Neural cell (in vitro differentiated cells): ENCODE results near the gene PKP2. TPM values are rescaled to one million over a fixed set of nuclear protein-coding genes. Genes with fewer than 3 reads are reported as not detected.

ENCODE experiments used
- H2AFZ ChIP-seq: fragments of 200-600, 300-800 bp; sonication (generic), shearing (Covaris generic); 2 replicates; pipeline ENCODE4 v1.6.0; 2014; ENCODE audit warnings: low read depth, mild to moderate bottlenecking, antibody characterized with exemption, low read length, moderate library complexity
- H3F3A ChIP-seq: fragments of 200-600 bp; shearing (Covaris generic); 2 replicates; pipeline ENCODE4 v1.6.1; 2016; ENCODE audit warnings: mild to moderate bottlenecking, moderate library complexity, mixed read lengths, antibody characterized with exemption, low read length; ENCODE audit not compliant: insufficient read depth, poor library complexity, severe bottlenecking
- H3K27ac ChIP-seq: fragments of 200-600, 300-800 bp; sonication (generic), shearing (Covaris generic); 2 replicates; pipeline ENCODE4 v1.5.1; 2014; ENCODE audit warnings: mild to moderate bottlenecking, low read length, moderate library complexity
- H3K27me3 ChIP-seq: fragments of 300-800, 200-600 bp; sonication (generic), shearing (Covaris generic); 2 replicates; pipeline ENCODE4 v1.6.0; 2014; ENCODE audit warnings: mild to moderate bottlenecking, low read depth, low read length, moderate library complexity; ENCODE audit not compliant: insufficient read depth
- H3K36me3 ChIP-seq: fragments of 300-800, 200-600 bp; sonication (generic), shearing (Covaris generic); 2 replicates; pipeline ENCODE4 v1.5.1; 2014; ENCODE audit warnings: mild to moderate bottlenecking, antibody characterized with exemption, low read length, moderate library complexity; ENCODE audit not compliant: insufficient read depth
- H3K4me2 ChIP-seq: fragments of 300-800, 200-600 bp; sonication (generic), shearing (Covaris generic); 2 replicates; pipeline ENCODE4 v1.6.0; 2014; ENCODE audit warnings: mild to moderate bottlenecking, low read length
- H3K4me3 ChIP-seq: fragments of 300-800, 200-600 bp; sonication (generic), shearing (Covaris generic); 2 replicates; pipeline ENCODE4 v1.5.1; 2014; ENCODE audit warnings: mild to moderate bottlenecking, low read length, moderate library complexity
- H3K79me2 ChIP-seq: fragments of 200-600 bp; shearing (Covaris generic); replicated peaks from 2 replicates; pipeline ENCODE4 v1.6.0; 2014; ENCODE audit warnings: mild to moderate bottlenecking, low read length, moderate library complexity; ENCODE audit not compliant: insufficient read depth
- H3K9ac ChIP-seq: fragments of 300-800, 200-600 bp; sonication (generic), shearing (Covaris generic); 2 replicates; pipeline ENCODE4 v1.6.1; 2016; ENCODE audit warnings: mild to moderate bottlenecking, low read length, mixed read lengths
- H3K9me2 ChIP-seq: fragments of 200-600 bp; shearing (Covaris generic); 2 replicates; pipeline ENCODE4 v1.6.1; 2016; ENCODE audit warnings: mild to moderate bottlenecking, low read length, mixed read lengths; ENCODE audit not compliant: insufficient read depth
- H3K9me3 ChIP-seq: fragments of 200-600, 300-800 bp; sonication (generic), shearing (Covaris generic); 2 replicates; pipeline ENCODE4 v1.6.1; 2016; ENCODE audit warnings: mild to moderate bottlenecking, mixed run types, low read length, moderate library complexity, mixed read lengths
- H4K20me1 ChIP-seq: fragments of 200-600 bp; shearing (Covaris generic); 2 replicates; pipeline ENCODE4 v1.6.1; 2016; ENCODE audit warnings: mild to moderate bottlenecking, mixed run types; ENCODE audit not compliant: insufficient read depth
- EP300 ChIP-seq: fragments of 450-650 bp; conservative IDR thresholded peaks from 2 replicates; pipeline ENCODE4 v1.6.1; 2014; ENCODE audit warnings: antibody characterized with exemption, mild to moderate bottlenecking, moderate library complexity; ENCODE audit not compliant: poor library complexity, severe bottlenecking
- EZH2 ChIP-seq: fragments of 200-600, 300-800 bp; shearing (Covaris generic), sonication (generic); IDR thresholded peaks from 2 replicates; pipeline ENCODE4 v1.6.1; 2014; ENCODE audit warnings: antibody characterized with exemption, low read length, borderline replicate concordance, mild to moderate bottlenecking; ENCODE audit not compliant: insufficient read depth, poor library complexity, severe bottlenecking
- MXI1 ChIP-seq: fragments of 450-650 bp; conservative IDR thresholded peaks from 2 replicates; pipeline ENCODE4 v1.6.1; 2014; ENCODE audit warnings: antibody characterized with exemption, mild to moderate bottlenecking; ENCODE audit not compliant: poor library complexity, severe bottlenecking
- POLR2AphosphoS5 ChIP-seq: IDR thresholded peaks from 2 replicates; pipeline ENCODE4 v1.6.1; 2012
- RAD21 ChIP-seq: fragments of 450-650 bp; conservative IDR thresholded peaks from 2 replicates; pipeline ENCODE4 v1.6.1; 2014; ENCODE audit warnings: antibody characterized with exemption, mild to moderate bottlenecking, moderate library complexity
- SMC3 ChIP-seq: fragments of 450-650 bp; conservative IDR thresholded peaks from 2 replicates; pipeline ENCODE4 v1.6.1; 2014; ENCODE audit warnings: antibody characterized with exemption, mild to moderate bottlenecking, moderate library complexity; ENCODE audit not compliant: poor library complexity
- TAF1 ChIP-seq: IDR thresholded peaks from 2 replicates; pipeline ENCODE4 v1.6.1; 2012; ENCODE audit warnings: low read depth
- polyA plus RNA-seq: library from polyadenylated mRNA; depleted of rRNA; stranded (reverse); fragments of >200 nt; gene quantifications from 2 replicates; pipeline ENCODE4 v1.2.3, GENCODE V29; 2014
- TF ChIP-seq, protein P1 (sequence below): fragments of 450-650 bp; IDR thresholded peaks from 2 replicates; pipeline ENCODE4 v1.5.1; 2014; ENCODE audit warnings: antibody characterized with exemption, mild to moderate bottlenecking, moderate library complexity; ENCODE audit not compliant: poor library complexity, severe bottlenecking
- TF ChIP-seq, protein P2 (sequence below): IDR thresholded peaks from 2 replicates; pipeline ENCODE4 v1.6.1; 2012; ENCODE audit warnings: borderline replicate concordance

PKP2 gene
- polyA plus RNA-seq, 1 donor from 2014 or later = 4.0 TPM

DNA sequence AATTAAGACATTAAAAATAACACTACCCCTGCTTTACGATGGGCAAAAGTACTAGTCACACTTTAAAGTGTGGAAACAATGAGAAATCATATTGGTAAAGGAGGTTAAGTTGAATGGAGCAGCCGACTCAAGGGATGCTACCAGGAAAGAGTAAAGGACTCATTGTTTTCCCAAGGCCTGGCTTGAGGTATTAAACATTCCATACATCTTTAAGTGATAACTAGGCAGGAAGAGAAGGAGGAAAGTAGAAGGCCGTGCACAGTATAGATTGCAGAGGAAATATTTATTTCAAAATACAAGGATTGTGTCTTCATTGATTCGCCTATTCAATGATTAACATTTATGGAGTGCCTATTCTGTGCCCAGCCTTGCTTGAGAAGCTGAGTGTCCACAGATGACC, 120.3 kb downstream of the PKP2 start:
- H3K9ac ChIP-seq = no peak overlapping the region

DNA sequence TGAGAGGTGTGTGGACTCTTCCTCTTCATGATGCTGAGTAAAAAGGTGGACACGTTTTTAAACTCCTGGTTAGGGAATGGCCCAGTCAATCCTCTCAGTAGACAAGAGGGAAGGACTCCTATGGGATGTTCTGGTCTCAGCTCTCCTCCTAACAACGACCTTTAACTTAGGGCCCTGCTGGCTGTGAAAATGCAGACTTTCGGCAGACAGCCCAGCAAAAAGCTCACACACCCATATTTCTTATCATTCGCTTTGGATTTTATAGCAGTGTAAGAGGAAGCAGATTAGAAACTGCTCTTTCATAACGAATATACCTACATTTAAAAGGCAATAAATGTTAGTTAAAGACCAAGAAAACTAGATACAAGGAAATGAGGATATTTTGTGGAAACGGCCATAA, 122.9 kb downstream of the PKP2 start:
- Histone ChIP-seq H3K4me2 (no peak overlapping the region), H3K27ac (no peak overlapping the region), H3F3A (no peaks in the 10 kb centered on the region), H3K4me3 (no peak overlapping the region), H3K9me3 (no peaks in the 10 kb centered on the region), H4K20me1 (no peaks in the 10 kb centered on the region), H3K36me3 (no peaks in the 10 kb centered on the region), H3K27me3 (no peaks in the 10 kb centered on the region), H3K9ac (no peak overlapping the region), H3K9me2 (no peaks in the 10 kb centered on the region), H3K79me2 (no peaks in the 10 kb centered on the region), H2AFZ (no peak overlapping the region)
- TF ChIP-seq EP300 = no peak

More for the DNA sequence above, 120.3 kb downstream of the PKP2 start:
- Histone ChIP-seq H3K27me3 (no peaks in the 10 kb centered on the region), H3K9me3 (no peaks in the 10 kb centered on the region), H3K36me3 (no peaks in the 10 kb centered on the region), H3K4me3 (no peak overlapping the region), H2AFZ (no peak overlapping the region), H4K20me1 (no peaks in the 10 kb centered on the region), H3K4me2 (no peak overlapping the region), H3F3A (no peaks in the 10 kb centered on the region), H3K79me2 (no peaks in the 10 kb centered on the region), H3K9me2 (no peaks in the 10 kb centered on the region), H3K27ac (no peak overlapping the region)
- no peak for TF ChIP-seq TAF1
- no peak for TF ChIP-seq EP300
- no peak for TF ChIP-seq POLR2AphosphoS5
- no peak for TF ChIP-seq RAD21
- no peak for TF ChIP-seq EZH2
- TF ChIP-seq MXI1 = no peak
- TF ChIP-seq, protein P1, sequence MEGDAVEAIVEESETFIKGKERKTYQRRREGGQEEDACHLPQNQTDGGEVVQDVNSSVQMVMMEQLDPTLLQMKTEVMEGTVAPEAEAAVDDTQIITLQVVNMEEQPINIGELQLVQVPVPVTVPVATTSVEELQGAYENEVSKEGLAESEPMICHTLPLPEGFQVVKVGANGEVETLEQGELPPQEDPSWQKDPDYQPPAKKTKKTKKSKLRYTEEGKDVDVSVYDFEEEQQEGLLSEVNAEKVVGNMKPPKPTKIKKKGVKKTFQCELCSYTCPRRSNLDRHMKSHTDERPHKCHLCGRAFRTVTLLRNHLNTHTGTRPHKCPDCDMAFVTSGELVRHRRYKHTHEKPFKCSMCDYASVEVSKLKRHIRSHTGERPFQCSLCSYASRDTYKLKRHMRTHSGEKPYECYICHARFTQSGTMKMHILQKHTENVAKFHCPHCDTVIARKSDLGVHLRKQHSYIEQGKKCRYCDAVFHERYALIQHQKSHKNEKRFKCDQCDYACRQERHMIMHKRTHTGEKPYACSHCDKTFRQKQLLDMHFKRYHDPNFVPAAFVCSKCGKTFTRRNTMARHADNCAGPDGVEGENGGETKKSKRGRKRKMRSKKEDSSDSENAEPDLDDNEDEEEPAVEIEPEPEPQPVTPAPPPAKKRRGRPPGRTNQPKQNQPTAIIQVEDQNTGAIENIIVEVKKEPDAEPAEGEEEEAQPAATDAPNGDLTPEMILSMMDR = no peak
- no peak for TF ChIP-seq SMC3
- TF ChIP-seq, protein P2, sequence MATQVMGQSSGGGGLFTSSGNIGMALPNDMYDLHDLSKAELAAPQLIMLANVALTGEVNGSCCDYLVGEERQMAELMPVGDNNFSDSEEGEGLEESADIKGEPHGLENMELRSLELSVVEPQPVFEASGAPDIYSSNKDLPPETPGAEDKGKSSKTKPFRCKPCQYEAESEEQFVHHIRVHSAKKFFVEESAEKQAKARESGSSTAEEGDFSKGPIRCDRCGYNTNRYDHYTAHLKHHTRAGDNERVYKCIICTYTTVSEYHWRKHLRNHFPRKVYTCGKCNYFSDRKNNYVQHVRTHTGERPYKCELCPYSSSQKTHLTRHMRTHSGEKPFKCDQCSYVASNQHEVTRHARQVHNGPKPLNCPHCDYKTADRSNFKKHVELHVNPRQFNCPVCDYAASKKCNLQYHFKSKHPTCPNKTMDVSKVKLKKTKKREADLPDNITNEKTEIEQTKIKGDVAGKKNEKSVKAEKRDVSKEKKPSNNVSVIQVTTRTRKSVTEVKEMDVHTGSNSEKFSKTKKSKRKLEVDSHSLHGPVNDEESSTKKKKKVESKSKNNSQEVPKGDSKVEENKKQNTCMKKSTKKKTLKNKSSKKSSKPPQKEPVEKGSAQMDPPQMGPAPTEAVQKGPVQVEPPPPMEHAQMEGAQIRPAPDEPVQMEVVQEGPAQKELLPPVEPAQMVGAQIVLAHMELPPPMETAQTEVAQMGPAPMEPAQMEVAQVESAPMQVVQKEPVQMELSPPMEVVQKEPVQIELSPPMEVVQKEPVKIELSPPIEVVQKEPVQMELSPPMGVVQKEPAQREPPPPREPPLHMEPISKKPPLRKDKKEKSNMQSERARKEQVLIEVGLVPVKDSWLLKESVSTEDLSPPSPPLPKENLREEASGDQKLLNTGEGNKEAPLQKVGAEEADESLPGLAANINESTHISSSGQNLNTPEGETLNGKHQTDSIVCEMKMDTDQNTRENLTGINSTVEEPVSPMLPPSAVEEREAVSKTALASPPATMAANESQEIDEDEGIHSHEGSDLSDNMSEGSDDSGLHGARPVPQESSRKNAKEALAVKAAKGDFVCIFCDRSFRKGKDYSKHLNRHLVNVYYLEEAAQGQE = no peak

DNA sequence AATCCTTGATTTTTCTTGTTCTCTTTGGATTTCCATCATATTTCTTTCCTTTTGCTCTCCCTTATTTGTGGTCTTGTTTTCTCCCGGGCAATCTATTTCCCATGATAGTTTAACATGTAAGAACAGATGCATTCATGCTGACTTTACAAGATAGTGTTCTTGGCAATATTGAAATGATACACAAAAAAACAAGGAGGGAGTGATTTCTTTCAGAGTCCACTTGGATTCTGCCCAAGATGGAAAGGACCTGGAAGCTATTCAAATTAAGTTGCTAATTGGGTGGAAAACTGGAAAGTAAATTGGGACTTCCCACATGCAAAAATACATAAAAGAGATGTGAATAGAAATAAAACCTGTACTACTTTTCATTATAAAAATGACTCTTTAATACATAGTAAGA, 126.4 kb downstream of the PKP2 start:
- Histone ChIP-seq H3K9me2 (no peaks in the 10 kb centered on the region), H3K4me3 (no peak overlapping the region), H3K79me2 (no peaks in the 10 kb centered on the region), H3K27me3 (no peaks in the 10 kb centered on the region), H3F3A (no peaks in the 10 kb centered on the region), H3K9ac (no peak overlapping the region), H2AFZ (no peak overlapping the region), H3K36me3 (no peaks in the 10 kb centered on the region), H3K4me2 (no peak overlapping the region), H3K9me3 (no peaks in the 10 kb centered on the region), H4K20me1 (no peaks in the 10 kb centered on the region), H3K27ac (no peak overlapping the region)
- no peak for TF ChIP-seq EZH2
- no peak for TF ChIP-seq POLR2AphosphoS5
- TF ChIP-seq RAD21 = no peak
- TF ChIP-seq SMC3 = no peak
- TF ChIP-seq EP300 = no peak
- TF ChIP-seq, protein P1 = no peak
- TF ChIP-seq MXI1 = no peak
- TF ChIP-seq, protein P2 = no peak
- no peak for TF ChIP-seq TAF1
